RKO (cell line): ENCODE measurements around the gene SART1.
"Not testable (repeated sequence)": the region's sequence is repeated elsewhere in the genome, so short reads cannot be mapped to it uniquely, and the experiment has no call there.

Source experiments
- DNase-seq: peaks from one replicate; pipeline ENCODE4 v3.0.0-alpha.2; 2016; ENCODE audit warnings: low spot score

SART1 gene

GRCh38 chr11:65931773-65932557 is 29.6 kb upstream of the SART1 start:
- DNase-seq = peak; percentile 0

GRCh38 chr11:65932558-65932919 is 29.0 kb upstream of the SART1 start:
- peak; percentile 48 for DNase-seq

GRCh38 chr11:65934014-65934413 is 27.5 kb upstream of the SART1 start:
- DNase-seq = no peak

GRCh38 chr11:65937766-65938165 is 23.8 kb upstream of the SART1 start:
- DNase-seq = no peak

- no peak for DNase-seq
Observed at GRCh38 chr11:65941720-65942310, 19.7 kb upstream of the SART1 start.

- DNase-seq = no peak
Observed at GRCh38 chr11:65942531-65942930, 19.0 kb upstream of the SART1 start.

GRCh38 chr11:65944191-65944590 is 17.3 kb upstream of the SART1 start:
- DNase-seq = no peak

- no peak for DNase-seq
Observed at GRCh38 chr11:65944767-65945166, 16.8 kb upstream of the SART1 start.

GRCh38 chr11:65945430-65945911 is 16.1 kb upstream of the SART1 start, which contains the start of gene TSGA10IP:
TSGA10IP (plus strand) TSS chr11:65945480; CDS start chr11:65945676, 196 bp downstream.
- no peak for DNase-seq

- no peak for DNase-seq
Observed at GRCh38 chr11:65945941-65946558, 15.5 kb upstream of the SART1 start.

GRCh38 chr11:65946655-65947054 is 14.9 kb upstream of the SART1 start:
- no peak for DNase-seq

- DNase-seq = no peak
Observed at GRCh38 chr11:65947133-65947532, 14.4 kb upstream of the SART1 start.

GRCh38 chr11:65947603-65948125 is 13.9 kb upstream of the SART1 start:
- DNase-seq = no peak

GRCh38 chr11:65950711-65951110 is 10.8 kb upstream of the SART1 start:
- not testable (repeated sequence) for DNase-seq

- not testable (repeated sequence) for DNase-seq
Observed at GRCh38 chr11:65951641-65952040, 9.9 kb upstream of the SART1 start.

GRCh38 chr11:65952052-65952521 is 9.4 kb upstream of the SART1 start:
- DNase-seq = no peak

- DNase-seq = no peak
Observed at GRCh38 chr11:65953471-65953870, 8.1 kb upstream of the SART1 start.

- DNase-seq = no peak
Observed at GRCh38 chr11:65954771-65955170, 6.8 kb upstream of the SART1 start.

GRCh38 chr11:65958291-65958690 is 3.2 kb upstream of the SART1 start:
- no peak for DNase-seq

GRCh38 chr11:65958774-65959420 is 2.6 kb upstream of the SART1 start:
- DNase-seq = no peak

- DNase-seq = no peak
Observed at GRCh38 chr11:65960824-65961266, 689 bp upstream of the SART1 start.

GRCh38 chr11:65962141-65962564 is 619 bp downstream of the SART1 start:
- peak; percentile 18 for DNase-seq
